Bronchial epithelial cell (primary cell): ENCODE measurements around the gene SH2B3. TPM values are rescaled to one million over a fixed set of nuclear protein-coding genes. Genes with fewer than 3 reads are reported as not detected.

Experiments used
- DNase-seq: peaks from one replicate; pipeline ENCODE4 v3.0.0-alpha.2; 2010; ENCODE audit warnings: low read depth
- FAIRE-seq: peaks from 2 replicates; lab custom pipeline; 2011; peaks lifted over from hg19 to GRCh38; lab: Jason Lieb, UNC
- H3K27me3 ChIP-seq: 2 replicates; pipeline ENCODE4 v1.5.1; 2011; ENCODE audit warnings: low read length; ENCODE audit not compliant: control insufficient read depth, insufficient read depth
- H3K36me3 ChIP-seq: 2 replicates; pipeline ENCODE4 v1.5.1; 2011; ENCODE audit warnings: low read length; ENCODE audit not compliant: control insufficient read depth, insufficient read depth
- H3K4me3 ChIP-seq: 2 replicates; pipeline ENCODE4 v1.5.1; 2011; ENCODE audit warnings: mild to moderate bottlenecking, low read depth, low read length, control low read depth
- total RNA-seq: library from RNA; depleted of rRNA; stranded (reverse); fragments of >200 nt; gene quantifications from 2 replicates; pipeline ENCODE4 v1.2.1, GENCODE V29; 2014
- TF ChIP-seq, protein P1 (sequence below): IDR thresholded peaks from 2 replicates; pipeline ENCODE4 v1.5.1; 2011; ENCODE audit warnings: mild to moderate bottlenecking, moderate library complexity, low read length, control low read depth, inconsistent platforms; ENCODE audit not compliant: insufficient read depth, severe bottlenecking

SH2B3 gene
- total RNA-seq, 1 donor from 2014 or later, result 2.4 TPM

DNA sequence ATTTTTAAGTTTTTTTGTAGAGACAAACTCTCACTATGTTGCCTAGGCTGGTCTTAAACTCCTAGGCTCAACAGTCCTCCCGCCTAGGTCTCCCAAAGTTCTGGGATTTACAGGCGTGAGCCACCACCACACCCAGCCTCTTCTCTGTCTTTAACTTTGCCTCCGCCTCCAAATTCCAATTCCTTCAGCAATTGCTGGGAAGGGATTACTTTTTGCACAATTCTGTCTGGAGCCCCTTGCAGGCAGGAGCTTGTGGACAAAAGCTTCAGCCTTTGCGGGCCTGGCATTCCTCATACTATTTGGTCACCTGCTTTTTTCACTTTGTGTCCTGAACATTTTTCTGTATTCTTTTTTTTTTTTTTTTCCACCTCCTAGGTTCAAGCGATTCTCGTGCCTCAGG, 26.0 kb downstream of the SH2B3 start:
- no peak for DNase-seq
- H3K36me3 ChIP-seq, result no peaks in the 10 kb centered on the region
- H3K4me3 ChIP-seq, result no peak overlapping the region
- no peak for FAIRE-seq
- TF ChIP-seq, protein P1, sequence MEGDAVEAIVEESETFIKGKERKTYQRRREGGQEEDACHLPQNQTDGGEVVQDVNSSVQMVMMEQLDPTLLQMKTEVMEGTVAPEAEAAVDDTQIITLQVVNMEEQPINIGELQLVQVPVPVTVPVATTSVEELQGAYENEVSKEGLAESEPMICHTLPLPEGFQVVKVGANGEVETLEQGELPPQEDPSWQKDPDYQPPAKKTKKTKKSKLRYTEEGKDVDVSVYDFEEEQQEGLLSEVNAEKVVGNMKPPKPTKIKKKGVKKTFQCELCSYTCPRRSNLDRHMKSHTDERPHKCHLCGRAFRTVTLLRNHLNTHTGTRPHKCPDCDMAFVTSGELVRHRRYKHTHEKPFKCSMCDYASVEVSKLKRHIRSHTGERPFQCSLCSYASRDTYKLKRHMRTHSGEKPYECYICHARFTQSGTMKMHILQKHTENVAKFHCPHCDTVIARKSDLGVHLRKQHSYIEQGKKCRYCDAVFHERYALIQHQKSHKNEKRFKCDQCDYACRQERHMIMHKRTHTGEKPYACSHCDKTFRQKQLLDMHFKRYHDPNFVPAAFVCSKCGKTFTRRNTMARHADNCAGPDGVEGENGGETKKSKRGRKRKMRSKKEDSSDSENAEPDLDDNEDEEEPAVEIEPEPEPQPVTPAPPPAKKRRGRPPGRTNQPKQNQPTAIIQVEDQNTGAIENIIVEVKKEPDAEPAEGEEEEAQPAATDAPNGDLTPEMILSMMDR, result no peak
- H3K27me3 ChIP-seq, result no peaks in the 10 kb centered on the region

DNA sequence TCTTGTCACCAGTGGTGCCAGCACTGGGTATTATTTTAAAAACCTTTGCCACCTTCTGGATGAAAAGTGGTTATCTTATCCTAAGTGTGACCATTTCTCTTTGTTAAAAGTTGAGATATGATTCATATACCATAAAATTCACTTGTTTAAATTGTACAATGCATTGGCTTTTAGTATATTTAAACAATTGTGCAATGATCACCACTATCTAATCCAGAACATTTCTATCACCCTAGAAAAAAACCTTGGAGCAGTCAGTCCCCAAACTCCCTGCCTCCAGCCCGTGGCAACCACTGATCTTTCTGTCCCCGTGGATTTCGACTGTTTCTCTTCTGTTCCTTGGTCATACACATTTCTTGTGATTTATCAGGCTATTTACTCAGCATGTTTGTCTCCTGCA, 28.3 kb downstream of the SH2B3 start:
- DNase-seq (no peak), FAIRE-seq (no peak)
- TF ChIP-seq, protein P1, result no peak
- no peaks in the 10 kb centered on the region for H3K36me3 ChIP-seq
- H3K27me3 ChIP-seq, result no peaks in the 10 kb centered on the region
- no peak overlapping the region for H3K4me3 ChIP-seq

DNA sequence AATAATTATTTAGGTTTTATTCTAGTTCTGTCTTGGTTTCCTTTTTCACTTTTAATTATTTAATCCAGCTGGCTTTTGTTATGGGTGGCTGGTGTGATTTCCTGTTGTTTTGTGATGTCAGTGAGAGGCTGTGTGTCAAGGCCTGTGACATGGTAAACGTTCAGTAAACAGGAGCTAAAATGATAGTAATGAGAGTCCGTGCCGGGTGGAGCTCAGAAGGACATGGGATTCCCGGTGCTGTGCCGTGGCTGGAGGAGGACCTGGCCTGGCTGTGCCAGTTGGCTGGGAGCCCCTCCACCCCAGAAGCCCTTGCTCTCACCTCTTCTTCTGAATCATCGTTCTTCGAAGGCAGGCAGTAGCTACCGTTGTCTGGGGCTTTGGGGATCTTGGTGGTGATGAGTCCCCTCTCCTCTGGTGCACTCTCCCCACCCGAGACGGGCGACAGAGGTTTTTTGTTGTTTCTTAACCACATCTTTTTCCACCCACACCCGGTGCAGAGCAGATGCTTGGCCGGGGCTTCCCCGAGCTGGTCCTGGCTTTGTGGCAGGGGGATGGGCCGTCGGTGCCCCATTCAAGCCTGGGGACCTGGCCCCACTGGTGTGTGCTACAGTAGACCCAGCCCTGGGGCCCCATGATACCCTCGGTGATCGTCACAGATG, 29.1 kb downstream of the SH2B3 start:
- FAIRE-seq, result no peak
- no peaks in the 10 kb centered on the region for H3K27me3 ChIP-seq
- peaks cover 1% of the 10 kb centered on the region for H3K36me3 ChIP-seq
- TF ChIP-seq, protein P1, result no peak
- peak; percentile 22 for DNase-seq
- H3K4me3 ChIP-seq, result no peak overlapping the region

DNA sequence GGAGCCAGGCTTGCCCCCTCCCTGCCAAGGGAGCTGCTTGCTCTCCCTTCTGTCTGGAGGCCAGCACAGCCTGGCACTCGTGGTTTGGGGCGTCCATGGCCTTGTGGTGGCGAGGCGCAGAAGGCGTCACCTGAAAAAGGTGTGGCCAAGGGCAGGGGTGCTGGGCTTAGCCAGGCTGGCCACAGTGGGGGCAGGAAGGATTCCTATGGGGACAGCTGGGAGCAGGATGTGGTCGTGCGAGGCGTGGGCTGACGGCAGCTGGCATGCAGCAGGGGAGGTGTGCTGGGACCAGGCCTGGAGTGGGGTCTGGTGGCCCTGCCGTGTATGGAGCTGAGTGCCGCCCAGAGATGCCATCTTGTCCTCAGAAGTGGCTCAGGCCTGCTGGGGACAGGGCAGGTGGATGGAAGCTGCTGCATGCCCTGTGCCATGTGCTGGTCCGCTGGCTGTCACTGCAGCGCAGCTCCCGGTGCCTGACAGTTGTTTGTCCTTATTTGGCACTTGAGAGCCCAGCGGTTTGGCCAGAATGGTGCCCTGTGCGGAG, 30.0 kb downstream of the SH2B3 start:
- FAIRE-seq, result no peak
- Histone ChIP-seq H3K36me3 (peaks cover 2% of the 10 kb centered on the region), H3K4me3 (no peak overlapping the region), H3K27me3 (no peaks in the 10 kb centered on the region)
- TF ChIP-seq, protein P1, result no peak
- DNase-seq, result no peak

DNA sequence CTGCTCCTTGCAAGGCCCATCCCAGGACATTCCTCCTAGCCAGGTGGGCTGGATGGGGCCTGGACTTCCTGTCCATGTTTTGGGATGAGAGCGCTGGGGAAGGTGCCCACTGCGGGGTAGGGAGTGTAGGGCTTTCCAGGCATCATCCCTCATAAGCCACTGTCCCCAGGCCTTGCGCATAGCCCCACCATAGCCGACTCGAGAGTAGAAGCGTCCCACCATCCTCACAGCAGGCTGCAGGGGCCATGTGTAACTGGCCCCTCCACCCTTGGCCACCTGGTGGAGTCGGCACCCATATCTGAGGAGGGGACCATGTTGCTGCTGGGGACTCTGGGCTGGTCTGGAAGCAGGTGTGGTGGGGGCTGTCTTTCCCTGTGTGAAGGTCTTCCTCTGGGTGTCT, 30.5 kb downstream of the SH2B3 start:
- H3K27me3 ChIP-seq, result no peaks in the 10 kb centered on the region
- no peak overlapping the region for H3K4me3 ChIP-seq
- no peak for DNase-seq
- TF ChIP-seq, protein P1, result no peak
- FAIRE-seq, result no peak
- peaks cover 2% of the 10 kb centered on the region for H3K36me3 ChIP-seq
